ENCODE results near the gene LRRC36.

- no peak for TF ChIP-seq POLR2A (IDR thresholded peaks at IDR 0.05; ENCODE audit: low read depth)
- no peak for TF ChIP-seq CTCF (IDR thresholded peaks at IDR 0.05)
- no peak for TF ChIP-seq POLR2AphosphoS5 (IDR thresholded peaks at IDR 0.05)
Observed at GRCh38 chr16:67350324-67350723, 23.7 kb downstream of the LRRC36 start.

All from esophagus muscularis mucosa (tissue), 3 donors.